H9 (cell line): Measurements from ENCODE around the gene RNF103. TPM values are rescaled to one million over a fixed set of nuclear protein-coding genes. Genes with fewer than 3 reads are reported as not detected.

ENCODE experiments used
- DNase-seq: peaks from one replicate; pipeline ENCODE4 v3.0.0-alpha.2; 2017
- H2AFZ ChIP-seq: one replicate; pipeline ENCODE4 v1.6.1; 2013; ENCODE audit warnings: mild to moderate bottlenecking, low read length, control low read depth, moderate library complexity
- H2AK5ac ChIP-seq: 2 replicates; pipeline ENCODE4 v1.6.1; 2013; ENCODE audit warnings: low read length, control low read depth, mixed read lengths; ENCODE audit not compliant: insufficient read length
- H2BK120ac ChIP-seq: one replicate; pipeline ENCODE4 v1.6.1; 2013; ENCODE audit warnings: low read depth, mild to moderate bottlenecking, low read length, control low read depth, inconsistent platforms; ENCODE audit not compliant: poor library complexity, severe bottlenecking
- H2BK12ac ChIP-seq: 2 replicates; pipeline ENCODE4 v1.6.1; 2013; ENCODE audit warnings: low read length, control low read depth, mixed read lengths, low read depth; ENCODE audit not compliant: insufficient read length
- H2BK15ac ChIP-seq: 2 replicates; pipeline ENCODE4 v1.6.1; 2013; ENCODE audit warnings: low read depth, low read length, control low read depth
- H2BK20ac ChIP-seq: one replicate; pipeline ENCODE4 v1.6.1; 2013; ENCODE audit warnings: low read depth, mild to moderate bottlenecking, low read length, control low read depth, inconsistent platforms; ENCODE audit not compliant: poor library complexity, severe bottlenecking
- H2BK5ac ChIP-seq: 2 replicates; pipeline ENCODE4 v1.6.1; 2013; ENCODE audit warnings: low read length, control low read depth, mixed read lengths; ENCODE audit not compliant: insufficient read length
- H3K14ac ChIP-seq: 2 replicates; pipeline ENCODE4 v1.6.1; 2013; ENCODE audit warnings: low read length, control low read depth; ENCODE audit not compliant: insufficient read depth
- H3K18ac ChIP-seq: 2 replicates; pipeline ENCODE4 v1.6.1; 2013; ENCODE audit warnings: low read depth, mild to moderate bottlenecking, mixed read lengths, low read length, control low read depth; ENCODE audit not compliant: insufficient read length
- H3K23ac ChIP-seq: 2 replicates; pipeline ENCODE4 v1.6.1; 2013; ENCODE audit warnings: low read length, control low read depth, mixed read lengths, low read depth; ENCODE audit not compliant: insufficient read length
- H3K23me2 ChIP-seq: 2 replicates; pipeline ENCODE4 v1.6.1; 2013; ENCODE audit warnings: low read depth, mild to moderate bottlenecking, mixed read lengths, low read length, control low read depth; ENCODE audit not compliant: insufficient read length, poor library complexity, severe bottlenecking
- H3K27ac ChIP-seq: 2 replicates; pipeline ENCODE4 v1.5.1; 2013; ENCODE audit warnings: low read length, control low read depth, mixed read lengths, low read depth; ENCODE audit not compliant: insufficient read length
- H3K27me3 ChIP-seq: 2 replicates; pipeline ENCODE4 v1.6.1; 2013; ENCODE audit warnings: low read length, control low read depth, inconsistent platforms; ENCODE audit not compliant: insufficient read depth
- H3K4ac ChIP-seq: 2 replicates; pipeline ENCODE4 v1.6.1; 2013; ENCODE audit warnings: low read depth, mild to moderate bottlenecking, control low read depth, inconsistent platforms, low read length, moderate library complexity
- H3K4me1 ChIP-seq: 2 replicates; pipeline ENCODE4 v1.6.1; 2013; ENCODE audit warnings: low read length, control low read depth, inconsistent platforms; ENCODE audit not compliant: insufficient read depth
- H3K4me2 ChIP-seq: 2 replicates; pipeline ENCODE4 v1.6.1; 2013; ENCODE audit warnings: low read length, control low read depth, mixed read lengths; ENCODE audit not compliant: insufficient read length, insufficient read depth
- H3K56ac ChIP-seq: 2 replicates; pipeline ENCODE4 v1.6.1; 2013; ENCODE audit warnings: low read depth, mild to moderate bottlenecking, mixed read lengths, low read length, control low read depth; ENCODE audit not compliant: insufficient read length
- H3K79me1 ChIP-seq: 2 replicates; pipeline ENCODE4 v1.6.1; 2013; ENCODE audit warnings: low read depth, mild to moderate bottlenecking, moderate library complexity, low read length, control low read depth, inconsistent platforms; ENCODE audit not compliant: insufficient read depth, poor library complexity, severe bottlenecking
- H3K79me2 ChIP-seq: 2 replicates; pipeline ENCODE4 v1.6.1; 2013; ENCODE audit warnings: low read length, control low read depth, inconsistent platforms; ENCODE audit not compliant: insufficient read depth
- H3K9ac ChIP-seq: 2 replicates; pipeline ENCODE4 v1.6.1; 2013; ENCODE audit warnings: low read length, control low read depth, mixed read lengths; ENCODE audit not compliant: insufficient read length; ENCODE audit errors: extremely low read depth
- H3K9me3 ChIP-seq: one replicate; pipeline ENCODE4 v1.6.1; 2013; ENCODE audit warnings: low read depth, low read length, inconsistent platforms; ENCODE audit not compliant: control insufficient read depth
- H3T11ph ChIP-seq: one replicate; pipeline ENCODE4 v1.6.1; 2013; ENCODE audit warnings: mild to moderate bottlenecking, low read length, control low read depth, inconsistent platforms
- H4K20me1 ChIP-seq: one replicate; pipeline ENCODE4 v1.6.1; 2013; ENCODE audit not compliant: control insufficient read depth, insufficient read length, insufficient read depth
- H4K5ac ChIP-seq: 2 replicates; pipeline ENCODE4 v1.6.1; 2013; ENCODE audit warnings: low read depth, mild to moderate bottlenecking, mixed read lengths, low read length, control low read depth; ENCODE audit not compliant: insufficient read length
- H4K8ac ChIP-seq: replicated peaks from 2 replicates; pipeline ENCODE4 v1.6.1; 2013; ENCODE audit warnings: low read length, control low read depth, mixed read lengths, low read depth; ENCODE audit not compliant: insufficient read length
- H4K91ac ChIP-seq: 2 replicates; pipeline ENCODE4 v1.6.1; 2013; ENCODE audit warnings: low read depth, mild to moderate bottlenecking, moderate library complexity, mixed read lengths, low read length, control low read depth; ENCODE audit not compliant: insufficient read length
- H3K27ac Mint-ChIP-seq, 3 experiments: 2 replicates in 2 of 3; 3 replicates in 1 of 3; pipeline ENCODE4 v1.8.0; 2020 to 2021; ENCODE audit warnings: mixed read lengths in 3 of 3, mild to moderate bottlenecking in 1 of 3, moderate library complexity in 1 of 3
- H3K27me3 Mint-ChIP-seq: 2 replicates; pipeline ENCODE4 v1.8.0; 2021; ENCODE audit warnings: low read depth, mild to moderate bottlenecking, moderate library complexity, mixed read lengths
- H3K36me3 Mint-ChIP-seq, 3 experiments: 2 replicates in 2 of 3; 3 replicates in 1 of 3; pipeline ENCODE4 v1.8.0; 2020 to 2021; ENCODE audit warnings: low read depth in 3 of 3, mixed read lengths in 3 of 3; ENCODE audit not compliant: insufficient read depth in 1 of 3
- H3K4me1 Mint-ChIP-seq, 2 experiments: 2 replicates each; pipeline ENCODE4 v1.8.0; 2020; ENCODE audit warnings: mixed read lengths in 2 of 2
- H3K4me3 Mint-ChIP-seq, 2 experiments: 2 replicates in 1 of 2; 3 replicates in 1 of 2; pipeline ENCODE4 v1.8.0; 2020 to 2021; ENCODE audit warnings: mild to moderate bottlenecking in 2 of 2, mixed read lengths in 2 of 2, moderate library complexity in 1 of 2
- H3K9me3 Mint-ChIP-seq, 2 experiments: 2 replicates in 1 of 2; 3 replicates in 1 of 2; pipeline ENCODE4 v1.8.0; 2020; ENCODE audit warnings: mild to moderate bottlenecking in 2 of 2, mixed read lengths in 2 of 2, moderate library complexity in 1 of 2
- WGBS: extraction: QIAGEN DNeasy Blood & Tissue Kit; methylation state at CpG from one replicate; pipeline ENCODE4 v1.1.7; 2013; ENCODE audit warnings: missing lambda C conversion rate, low lambda C conversion rate, mixed read lengths; ENCODE audit not compliant: insufficient read length; ENCODE audit errors: extremely low coverage; 5-methylcytosine and 5-hydroxymethylcytosine counted together
- total RNA-seq: library from RNA; stranded (reverse); gene quantifications from 2 replicates; pipeline ENCODE4 v1.2.1, GENCODE V29; 2021
- TF ChIP-seq, protein P1 (sequence below): fragments of 200-600 bp; sonication (generic); conservative IDR thresholded peaks from 3 replicates; pipeline ENCODE4 v1.8.0; 2021; ENCODE audit warnings: antibody characterized with exemption, mild to moderate bottlenecking

RNF103 gene
- total RNA-seq, 1 experiment from 2014 or later = 7.1 TPM

DNA sequence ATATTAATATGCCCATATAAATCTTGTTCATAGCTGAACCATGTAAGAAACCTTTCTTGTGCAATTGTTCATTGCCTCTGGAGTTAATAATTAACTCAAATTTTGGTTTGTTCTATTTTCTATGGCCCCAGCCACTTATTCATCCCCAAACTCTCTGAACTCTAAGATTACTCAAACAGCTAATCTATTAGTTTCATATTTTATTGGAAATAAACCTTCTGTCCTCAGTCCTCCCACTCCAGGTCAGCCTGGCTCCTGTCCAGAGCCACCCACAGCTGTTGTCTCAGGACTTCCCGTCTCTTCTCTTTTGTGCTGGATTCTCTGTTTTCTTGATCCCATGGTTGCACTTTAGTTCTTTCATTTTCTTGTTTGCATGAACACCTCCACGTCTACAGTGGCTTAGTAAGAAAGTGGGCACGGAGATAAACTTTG, 4.4 kb upstream of the RNF103 start:
- Histone ChIP-seq H3K4me2 (no peak overlapping the region), H2BK120ac (no peak overlapping the region)

More for the DNA sequence above, 4.4 kb upstream of the RNF103 start:
- no peaks in the 10 kb centered on the region for H3K23me2 ChIP-seq
- H3K4me3 Mint-ChIP-seq = no peak overlapping the region
- no peaks in the 10 kb centered on the region for H3K79me1 ChIP-seq
- H3K56ac ChIP-seq = no peak overlapping the region
- TF ChIP-seq, protein P1, sequence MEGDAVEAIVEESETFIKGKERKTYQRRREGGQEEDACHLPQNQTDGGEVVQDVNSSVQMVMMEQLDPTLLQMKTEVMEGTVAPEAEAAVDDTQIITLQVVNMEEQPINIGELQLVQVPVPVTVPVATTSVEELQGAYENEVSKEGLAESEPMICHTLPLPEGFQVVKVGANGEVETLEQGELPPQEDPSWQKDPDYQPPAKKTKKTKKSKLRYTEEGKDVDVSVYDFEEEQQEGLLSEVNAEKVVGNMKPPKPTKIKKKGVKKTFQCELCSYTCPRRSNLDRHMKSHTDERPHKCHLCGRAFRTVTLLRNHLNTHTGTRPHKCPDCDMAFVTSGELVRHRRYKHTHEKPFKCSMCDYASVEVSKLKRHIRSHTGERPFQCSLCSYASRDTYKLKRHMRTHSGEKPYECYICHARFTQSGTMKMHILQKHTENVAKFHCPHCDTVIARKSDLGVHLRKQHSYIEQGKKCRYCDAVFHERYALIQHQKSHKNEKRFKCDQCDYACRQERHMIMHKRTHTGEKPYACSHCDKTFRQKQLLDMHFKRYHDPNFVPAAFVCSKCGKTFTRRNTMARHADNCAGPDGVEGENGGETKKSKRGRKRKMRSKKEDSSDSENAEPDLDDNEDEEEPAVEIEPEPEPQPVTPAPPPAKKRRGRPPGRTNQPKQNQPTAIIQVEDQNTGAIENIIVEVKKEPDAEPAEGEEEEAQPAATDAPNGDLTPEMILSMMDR = no peak
- WGBS = no CpG with 5 or more reads among the region's 3 CpGs
- H3K4me1 Mint-ChIP-seq = peaks cover 10 to 26% of the 10 kb centered on the region in 2 experiments
- H2BK15ac ChIP-seq = no peak overlapping the region
- no peak overlapping the region for H4K91ac ChIP-seq
- H4K8ac ChIP-seq = no peak overlapping the region
- H3K9me3 Mint-ChIP-seq = no peaks in the 10 kb centered on the region
- no peak overlapping the region for H2AFZ ChIP-seq
- H3K9ac ChIP-seq = no peak overlapping the region
- H3K9me3 ChIP-seq = no peaks in the 10 kb centered on the region
- H4K5ac ChIP-seq = no peak overlapping the region
- no peak for DNase-seq
- no peak overlapping the region for H2BK12ac ChIP-seq
- H2AK5ac ChIP-seq = no peak overlapping the region
- no peak overlapping the region for H3K23ac ChIP-seq
- H4K20me1 ChIP-seq = peaks cover 3% of the 10 kb centered on the region
- H3K27me3 ChIP-seq = no peaks in the 10 kb centered on the region
- H2BK5ac ChIP-seq = no peak overlapping the region
- peaks cover 12% of the 10 kb centered on the region for H3K27me3 Mint-ChIP-seq
- H3K36me3 Mint-ChIP-seq = no peaks in the 10 kb centered on the region; a peak in 2 of 7 replicates
- H3K27ac Mint-ChIP-seq = no peak overlapping the region
- no peak overlapping the region for H2BK20ac ChIP-seq
- no peaks in the 10 kb centered on the region for H3K4me1 ChIP-seq
- H3K18ac ChIP-seq = no peak overlapping the region
- no peak overlapping the region for H3K27ac ChIP-seq
- H3K4ac ChIP-seq = no peak overlapping the region
- H3K14ac ChIP-seq = no peak overlapping the region
- no peaks in the 10 kb centered on the region for H3K79me2 ChIP-seq
- H3T11ph ChIP-seq = no peak overlapping the region
